NCI-H524 (cell line): ENCODE measurements around the gene INAFM2.

ENCODE experiments used
- DNase-seq, 2 experiments: peaks; one replicate each; lab custom pipeline; 2025; lab: John Stamatoyannopoulos, UW

The INAFM2 gene

GRCh38 chr15:40363611-40364010 lies 40.1 kb downstream of the INAFM2 start:
- peak; percentile 53 to 78 for DNase-seq

DNA sequence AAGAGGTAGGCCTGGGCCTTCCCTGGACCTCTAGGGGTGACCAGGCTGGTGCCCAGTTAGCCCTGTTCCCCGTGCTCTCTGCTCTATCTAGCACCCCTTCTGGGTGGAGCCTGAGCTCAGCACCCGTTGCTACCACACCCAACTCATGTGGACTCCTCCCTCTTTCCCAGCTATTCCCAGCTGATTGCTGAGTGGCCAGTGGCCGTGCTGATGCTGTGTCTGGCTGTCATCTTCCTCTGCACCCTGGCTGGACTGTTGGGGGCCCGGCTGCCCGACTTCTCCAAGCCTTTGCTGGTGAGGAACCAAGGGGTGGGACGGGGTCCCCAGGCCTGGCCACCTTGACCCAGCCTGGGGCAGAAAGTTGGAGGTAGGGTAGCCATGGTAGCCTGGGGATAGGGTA lies 40.8 kb downstream of the INAFM2 start:
- DNase-seq, result no peak

DNA sequence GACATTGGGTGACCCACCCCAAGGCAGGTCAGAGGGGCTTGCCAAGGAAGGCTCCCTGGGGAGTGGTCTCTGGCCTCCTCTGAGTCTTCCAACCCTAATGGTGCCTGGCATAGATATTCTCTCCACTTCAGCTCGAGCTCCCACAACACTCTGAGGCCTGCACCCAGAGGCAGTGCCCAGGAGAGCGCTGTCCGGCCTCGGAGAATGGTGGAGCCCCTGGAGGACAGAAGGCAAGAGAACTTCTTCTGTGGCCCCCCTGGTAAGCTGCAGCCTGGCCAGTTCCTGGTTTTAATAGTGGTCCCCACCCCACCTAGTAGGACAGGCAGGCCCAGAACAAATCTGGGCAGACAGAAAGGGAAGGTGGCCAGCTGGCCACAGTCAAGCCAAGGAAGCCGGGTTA lies 41.5 kb downstream of the INAFM2 start:
- no peak for DNase-seq

GRCh38 chr15:40365624-40366456 lies 42.3 kb downstream of the INAFM2 start:
- no peak for DNase-seq

- peak in 1 of 2 experiments; percentile 52 for DNase-seq
Measured at GRCh38 chr15:40366457-40367370, 43.2 kb downstream of the INAFM2 start.

DNA sequence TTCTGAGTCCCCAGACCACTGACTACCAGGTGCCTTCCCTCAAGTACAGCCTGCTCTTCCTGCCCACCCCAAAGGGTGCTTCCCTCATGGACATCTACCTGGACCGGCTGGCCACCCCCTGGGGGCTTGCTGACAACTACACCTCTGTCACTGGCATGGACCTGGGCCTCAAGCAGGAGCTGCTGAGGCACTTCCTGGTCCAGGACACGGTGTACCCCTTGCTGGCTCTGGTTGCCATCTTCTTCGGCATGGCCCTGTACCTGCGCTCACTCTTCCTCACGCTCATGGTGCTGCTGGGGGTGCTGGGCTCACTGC lies 43.8 kb downstream of the INAFM2 start:
- no peak for DNase-seq

DNA sequence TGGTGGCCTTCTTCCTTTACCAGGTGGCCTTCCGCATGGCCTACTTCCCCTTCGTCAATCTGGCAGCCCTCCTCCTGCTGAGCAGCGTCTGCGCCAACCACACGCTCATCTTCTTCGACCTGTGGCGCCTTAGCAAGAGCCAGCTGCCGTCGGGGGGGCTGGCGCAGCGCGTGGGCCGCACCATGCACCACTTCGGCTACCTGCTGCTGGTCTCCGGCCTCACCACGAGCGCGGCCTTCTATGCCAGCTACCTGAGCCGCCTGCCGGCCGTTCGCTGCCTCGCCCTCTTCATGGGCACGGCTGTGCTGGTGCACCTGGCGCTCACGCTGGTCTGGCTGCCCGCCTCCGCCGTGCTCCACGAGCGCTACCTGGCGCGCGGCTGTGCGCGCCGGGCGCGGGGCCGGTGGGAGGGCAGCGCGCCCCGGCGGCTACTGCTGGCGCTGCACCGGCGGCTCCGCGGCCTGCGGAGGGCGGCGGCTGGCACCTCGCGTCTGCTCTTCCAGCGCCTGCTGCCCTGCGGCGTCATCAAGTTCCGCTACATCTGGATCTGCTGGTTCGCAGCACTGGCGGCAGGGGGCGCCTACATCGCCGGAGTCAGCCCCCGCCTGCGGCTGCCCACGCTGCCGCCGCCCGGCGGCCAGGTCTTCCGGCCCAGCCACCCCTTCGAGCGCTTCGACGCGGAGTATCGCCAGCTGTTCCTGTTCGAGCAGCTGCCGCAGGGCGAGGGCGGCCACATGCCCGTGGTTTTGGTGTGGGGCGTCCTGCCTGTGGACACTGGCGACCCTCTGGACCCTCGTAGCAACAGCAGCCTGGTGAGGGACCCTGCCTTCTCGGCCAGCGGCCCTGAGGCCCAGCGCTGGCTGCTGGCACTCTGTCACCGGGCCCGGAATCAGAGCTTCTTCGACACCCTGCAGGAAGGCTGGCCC lies 44.5 kb downstream of the INAFM2 start:
- peak; percentile 84 to 95 for DNase-seq

GRCh38 chr15:40368719-40369473 lies 45.4 kb downstream of the INAFM2 start:
- no peak for DNase-seq

DNA sequence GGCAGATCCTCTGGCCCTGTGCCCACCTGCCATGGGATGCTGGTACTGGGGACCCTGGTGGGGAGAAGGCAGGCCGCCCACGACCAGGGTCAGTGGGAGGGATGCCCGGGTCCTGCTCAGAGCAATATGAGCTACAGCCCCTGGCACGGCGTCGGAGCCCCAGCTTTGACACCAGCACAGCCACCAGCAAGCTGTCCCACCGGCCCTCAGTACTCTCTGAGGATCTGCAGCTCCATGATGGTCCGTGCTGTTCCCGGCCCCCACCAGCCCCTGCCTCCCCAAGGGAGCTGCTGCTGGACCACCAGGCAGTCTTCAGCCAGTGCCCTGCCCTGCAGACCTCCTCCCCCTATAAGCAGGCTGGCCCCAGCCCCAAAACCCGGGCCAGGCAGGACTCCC lies 46.0 kb downstream of the INAFM2 start:
- DNase-seq, result no peak

- DNase-seq, result no peak
Measured at GRCh38 chr15:40369971-40370370, 46.5 kb downstream of the INAFM2 start.

- no peak for DNase-seq
Measured at GRCh38 chr15:40372981-40373380, 49.5 kb downstream of the INAFM2 start.
